Jurkat, Clone E6-1 (cell line): ENCODE measurements around the gene PAPSS1.
A peak's percentile ranks its signal among the peaks of the same experiment; 100 is the strongest.

Experiments
- DNase-seq: peaks from one replicate; pipeline ENCODE4 v3.0.0-alpha.2; 2011; ENCODE audit warnings: low read depth, low spot score
- H3K4me3 ChIP-seq: 2 replicates; pipeline ENCODE4 v1.5.1; 2011; ENCODE audit warnings: mild to moderate bottlenecking, low read length, control low read depth, moderate library complexity

The PAPSS1 gene

DNA sequence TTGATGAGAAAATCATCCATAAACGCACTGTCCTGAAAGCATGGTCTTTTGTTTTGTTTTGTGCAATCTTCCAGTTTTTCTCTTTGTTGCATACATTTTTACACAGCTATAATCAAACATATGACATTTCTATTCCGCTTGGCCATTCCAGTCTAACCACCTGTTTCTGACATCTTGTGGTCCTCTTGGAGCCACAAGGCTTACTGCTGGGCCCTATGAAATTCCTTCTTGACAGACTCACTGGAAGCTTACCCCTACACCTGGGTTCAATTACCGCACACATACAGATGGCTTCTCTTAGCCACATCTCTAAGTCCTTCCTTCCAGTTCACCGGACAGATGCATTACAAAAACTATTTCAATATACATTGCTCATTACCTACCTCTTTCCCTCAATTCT, 72.4 kb downstream of the PAPSS1 start:
- no peak for DNase-seq
- H3K4me3 ChIP-seq = no peak overlapping the region

DNA sequence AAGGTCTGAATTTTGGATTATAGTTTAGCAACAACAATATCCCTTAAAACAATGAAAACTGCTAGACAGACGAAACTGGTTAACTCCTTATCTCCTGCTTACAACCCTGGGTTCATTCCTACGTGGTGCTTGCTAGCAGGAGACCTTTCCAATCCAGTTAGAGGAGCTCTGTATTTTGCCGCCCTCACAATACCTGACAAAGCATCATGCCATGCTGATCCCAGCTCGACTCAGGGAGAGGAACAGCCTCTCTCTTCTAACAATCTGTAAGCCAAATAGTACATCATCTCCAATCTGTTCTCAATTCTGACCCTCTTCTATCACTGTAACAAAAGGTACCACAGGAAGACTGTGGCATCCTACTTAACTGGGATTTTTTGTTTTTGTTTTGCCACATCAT, 74.4 kb downstream of the PAPSS1 start:
- DNase-seq = no peak

DNA sequence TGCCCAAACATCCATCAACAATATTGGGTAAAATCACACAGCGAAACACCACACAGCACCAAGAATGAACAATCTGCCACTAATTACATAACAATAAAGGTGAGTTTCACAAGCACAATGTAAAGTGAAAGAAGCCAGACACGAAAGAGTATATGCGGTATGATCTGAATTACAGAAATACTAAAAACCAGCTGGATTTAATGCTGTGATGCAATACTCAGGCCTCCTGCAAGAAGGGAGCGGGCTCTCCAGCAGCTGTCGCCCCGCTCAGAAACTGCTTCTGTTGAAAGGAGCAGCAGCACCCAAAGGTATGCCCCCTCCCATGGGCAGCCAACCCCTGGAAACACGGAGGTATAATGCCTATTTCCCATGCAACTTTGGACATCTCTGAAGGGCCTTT, 77.0 kb downstream of the PAPSS1 start:
- no peak for DNase-seq
- no peak overlapping the region for H3K4me3 ChIP-seq

More for the DNA sequence above, 74.4 kb downstream of the PAPSS1 start:
- no peak overlapping the region for H3K4me3 ChIP-seq

DNA sequence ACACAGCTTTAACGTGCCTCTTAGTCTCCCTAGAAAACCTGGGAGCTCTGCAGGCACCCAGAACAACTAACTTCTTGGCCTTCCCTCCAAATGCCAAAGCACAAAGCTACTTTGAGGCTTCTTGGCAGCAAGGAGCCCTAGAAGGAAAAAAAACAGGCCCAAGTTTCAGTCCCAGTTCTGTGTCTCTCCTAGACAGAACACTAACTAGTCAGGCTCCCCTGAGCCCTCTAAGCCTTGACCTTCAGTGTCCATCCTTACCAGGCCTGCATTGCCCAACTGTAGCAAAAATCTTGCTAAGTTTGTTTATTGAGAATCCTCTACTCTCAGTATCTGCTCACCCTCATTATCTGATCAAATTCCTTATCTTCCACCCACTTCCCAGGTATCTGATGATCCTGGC, 79.2 kb downstream of the PAPSS1 start:
- DNase-seq = no peak

DNA sequence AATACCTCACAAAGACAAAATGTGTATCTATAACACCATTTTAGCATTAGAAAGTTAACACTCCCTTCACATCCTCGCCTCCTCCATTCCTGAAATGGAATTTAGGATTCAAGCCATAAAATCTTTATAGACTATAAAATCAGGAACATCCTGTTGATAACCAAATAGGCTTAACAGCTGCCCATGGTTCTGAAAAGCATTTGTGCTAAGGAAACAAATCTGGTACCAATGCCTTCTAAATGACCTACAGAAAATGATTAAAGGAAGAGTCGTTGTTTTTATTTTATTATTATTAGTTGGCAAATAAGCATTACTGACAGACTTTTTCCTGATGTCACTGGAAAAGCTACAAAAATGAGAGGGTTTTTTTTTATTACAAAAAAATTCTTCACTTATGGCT, 79.8 kb downstream of the PAPSS1 start:
- no peak for DNase-seq

More for the DNA sequence above, 79.2 kb downstream of the PAPSS1 start:
- H3K4me3 ChIP-seq = no peak overlapping the region

DNA sequence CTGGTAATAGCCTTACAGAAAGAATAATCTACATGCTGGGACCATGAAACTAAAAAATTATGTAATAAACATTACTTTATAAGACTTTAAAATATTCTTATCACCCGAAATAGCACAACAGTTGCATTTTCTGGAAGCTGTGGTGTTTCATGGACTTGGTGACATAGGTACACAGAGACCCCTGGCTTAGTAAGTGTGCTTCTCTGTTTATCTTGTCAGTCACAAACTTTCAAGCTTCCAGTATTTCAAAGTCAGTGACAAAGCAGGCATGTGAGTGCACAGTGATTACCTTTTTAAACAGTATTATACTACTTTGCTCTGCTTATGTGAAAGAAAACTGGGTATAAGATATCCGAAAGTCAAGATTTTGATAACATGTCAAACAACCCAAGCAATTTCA, 84.3 kb downstream of the PAPSS1 start:
- H3K4me3 ChIP-seq = no peak overlapping the region
- DNase-seq = no peak

More for the DNA sequence above, 79.8 kb downstream of the PAPSS1 start:
- H3K4me3 ChIP-seq = no peak overlapping the region

DNA sequence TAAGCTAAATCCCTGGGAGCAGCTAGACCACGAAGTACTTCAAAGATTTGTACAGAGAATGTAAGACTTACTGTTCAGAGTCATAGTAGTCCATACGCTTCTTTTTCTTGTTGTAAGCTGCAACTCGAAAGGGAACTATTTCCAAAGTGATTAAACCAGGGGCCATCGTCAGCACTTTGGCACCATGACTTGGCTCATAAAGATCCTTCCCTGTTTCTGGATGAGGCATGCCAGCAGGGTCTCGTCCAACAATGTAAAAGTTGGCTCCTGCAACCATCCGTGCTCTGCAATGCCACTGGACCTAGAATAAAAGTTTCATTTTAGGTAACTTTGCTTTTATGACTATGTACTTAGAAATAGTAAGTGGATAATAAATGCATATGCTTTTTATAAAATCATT, 88.5 kb downstream of the PAPSS1 start:
- no peak overlapping the region for H3K4me3 ChIP-seq
- no peak for DNase-seq

DNA sequence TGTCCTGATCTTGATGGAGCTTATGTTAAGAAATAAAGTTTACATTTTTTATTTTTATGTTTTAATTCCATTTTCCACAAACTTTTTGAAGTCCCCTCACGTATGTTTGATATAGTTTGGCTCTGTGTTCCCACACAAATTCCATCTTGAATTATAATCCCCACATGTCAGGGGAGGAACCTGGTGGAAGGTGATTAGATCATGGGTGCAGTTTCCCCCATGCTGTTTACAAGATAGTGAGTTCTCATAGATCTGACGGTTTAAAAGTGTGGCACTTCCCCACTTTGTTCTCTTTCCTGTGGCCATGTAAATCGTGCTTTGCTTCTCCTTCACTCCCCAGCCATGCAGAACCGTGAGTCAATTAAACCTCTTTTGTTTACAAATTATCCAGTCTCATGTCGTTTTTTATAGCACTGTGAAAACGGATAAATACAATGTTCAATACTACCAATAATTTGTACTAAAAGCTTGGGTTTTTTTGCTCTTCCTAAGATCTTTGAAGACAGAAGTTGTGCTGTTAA, 89.8 kb downstream of the PAPSS1 start:
- no peak for DNase-seq
- H3K4me3 ChIP-seq = no peak overlapping the region

DNA sequence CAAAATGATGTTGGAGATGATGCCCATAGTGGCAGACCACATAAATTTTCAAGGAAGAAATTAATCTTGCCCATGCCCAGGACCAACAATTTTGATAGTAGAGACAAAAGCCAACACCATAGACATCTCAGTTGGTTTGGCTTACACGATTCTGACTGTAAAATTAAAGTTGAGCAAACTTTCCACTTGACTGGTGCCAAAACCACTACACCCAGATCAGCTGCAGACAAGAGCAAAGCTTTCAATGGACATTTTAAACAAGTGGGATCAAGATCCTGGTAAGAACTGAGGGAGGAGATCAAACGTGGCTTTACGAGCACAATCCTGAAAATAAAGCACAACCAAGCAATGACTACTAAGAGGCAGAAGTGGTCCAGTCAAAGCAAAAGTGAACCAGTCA, 90.7 kb downstream of the PAPSS1 start:
- no peak for DNase-seq
- H3K4me3 ChIP-seq = no peak overlapping the region

DNA sequence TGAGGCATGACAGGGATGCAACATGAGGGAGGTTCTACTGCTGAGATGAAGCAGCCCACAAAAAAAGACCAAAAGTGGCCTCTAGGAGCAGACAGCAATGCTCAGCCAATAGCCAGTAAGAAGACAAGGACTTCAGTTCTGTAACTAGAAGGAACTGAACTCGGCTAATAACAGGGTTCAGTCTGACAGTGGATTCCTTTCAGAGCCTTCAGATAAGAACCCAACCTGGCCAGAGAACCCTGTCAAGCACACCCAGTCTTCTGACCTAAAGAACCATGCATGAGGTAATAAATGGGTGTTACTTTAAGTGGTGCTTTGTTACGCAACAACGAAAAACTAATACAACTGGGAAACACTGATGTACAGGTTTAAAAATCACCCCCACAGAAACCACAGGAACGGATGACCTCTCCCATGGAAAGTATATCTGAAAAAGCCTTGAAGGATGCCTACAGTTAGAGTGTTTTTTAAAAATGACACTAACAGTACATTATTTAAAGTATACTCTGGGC, 94.6 kb downstream of the PAPSS1 start:
- no peak for DNase-seq

DNA sequence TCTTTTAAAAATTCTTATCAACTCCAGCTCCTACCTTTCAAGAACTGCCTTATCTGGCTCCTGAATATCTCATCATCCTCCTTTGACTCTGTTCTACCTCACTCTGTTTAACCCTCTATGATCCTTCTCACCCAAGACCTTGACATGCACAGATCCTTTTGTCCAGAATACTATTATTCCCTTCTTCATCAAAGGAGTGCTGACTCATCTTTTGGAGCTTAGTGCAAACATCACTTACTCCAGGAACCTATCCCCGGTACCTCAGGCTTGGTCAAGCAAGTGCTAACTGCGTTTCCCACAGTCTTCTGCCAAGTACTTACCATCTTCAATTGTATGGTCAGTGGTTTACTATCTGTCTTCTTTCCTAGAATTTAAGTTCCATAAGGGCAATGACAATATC, 96.0 kb downstream of the PAPSS1 start:
- no peak overlapping the region for H3K4me3 ChIP-seq
- no peak for DNase-seq

More for the DNA sequence above, 94.6 kb downstream of the PAPSS1 start:
- H3K4me3 ChIP-seq = no peak overlapping the region

DNA sequence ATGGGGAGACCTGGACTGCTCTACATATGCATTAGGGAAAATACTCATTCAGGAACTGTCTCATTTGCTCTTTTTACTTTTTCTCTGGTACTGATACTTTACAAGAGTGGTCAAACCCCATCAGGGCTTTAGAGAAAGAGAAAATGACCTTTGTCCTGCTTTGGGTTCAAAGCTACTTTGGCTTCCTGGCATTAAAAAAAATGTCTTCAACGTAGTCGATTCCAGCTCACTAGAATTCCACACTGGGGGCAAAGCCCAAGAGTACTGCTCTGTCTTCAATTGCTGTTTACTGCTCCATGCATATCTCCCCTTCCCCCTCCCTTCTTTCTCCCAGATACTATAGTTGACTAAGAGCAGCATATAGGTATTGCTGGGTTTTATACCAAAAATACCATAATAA, 98.0 kb downstream of the PAPSS1 start:
- DNase-seq = no peak
- H3K4me3 ChIP-seq = no peak overlapping the region

DNA sequence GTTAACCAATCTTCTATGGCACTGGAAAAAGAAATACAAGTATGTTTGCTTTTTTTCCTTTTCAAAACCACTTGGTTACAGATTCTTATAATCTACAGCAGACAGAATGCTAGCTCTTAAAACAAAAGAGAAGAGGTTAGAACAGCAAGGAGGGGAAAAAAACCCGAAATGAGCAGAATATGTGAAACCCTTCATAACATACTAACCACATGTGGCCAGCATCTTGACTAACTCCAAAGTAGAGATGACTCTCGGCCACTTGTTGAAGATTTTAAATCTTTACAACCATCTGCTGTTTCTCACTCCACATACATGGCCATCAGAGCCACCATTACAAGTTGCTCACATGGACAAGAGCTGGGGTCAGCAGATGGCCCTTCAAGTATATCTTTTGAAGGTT, 100.3 kb downstream of the PAPSS1 start:
- DNase-seq = no peak
- H3K4me3 ChIP-seq = no peak overlapping the region

DNA sequence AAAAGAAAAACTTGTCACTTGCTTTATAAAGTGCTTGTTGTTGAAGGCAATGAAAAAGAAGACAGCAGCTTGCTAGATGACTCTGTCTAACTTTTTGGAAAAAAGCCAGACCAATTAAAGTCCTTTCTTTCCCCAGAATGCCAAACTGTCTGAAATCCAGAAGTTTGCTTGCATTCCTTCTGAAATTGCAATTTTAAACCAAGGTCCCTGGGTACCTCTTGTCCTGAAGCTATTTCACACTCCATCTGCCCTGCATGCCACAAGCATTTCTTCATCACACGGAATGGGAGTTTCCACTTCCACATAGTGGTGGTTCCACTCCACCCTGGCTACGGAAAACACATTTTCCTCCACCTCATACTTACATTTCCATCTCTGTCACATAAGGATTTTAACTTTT, 101.0 kb downstream of the PAPSS1 start:
- H3K4me3 ChIP-seq = no peak overlapping the region
- DNase-seq = no peak

DNA sequence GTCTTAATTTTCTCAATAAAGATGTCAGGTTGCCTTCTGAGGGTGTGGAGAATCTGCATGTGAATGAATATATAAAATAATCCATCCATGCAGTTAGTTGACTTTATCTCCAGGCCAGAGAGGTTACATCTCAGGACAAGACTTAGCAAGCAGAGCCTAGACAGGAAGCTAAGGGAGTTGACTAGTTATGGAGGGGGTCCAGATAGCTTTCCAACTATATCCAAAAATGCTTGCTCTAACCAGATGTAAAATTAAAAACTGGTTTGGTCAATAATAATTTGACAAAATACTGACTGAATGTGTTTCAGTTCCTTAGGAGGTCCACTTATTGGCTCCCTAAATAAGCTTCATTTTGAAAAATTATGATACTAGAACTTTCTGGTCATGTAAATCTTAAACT, 101.4 kb downstream of the PAPSS1 start:
- no peak overlapping the region for H3K4me3 ChIP-seq
- DNase-seq = no peak

DNA sequence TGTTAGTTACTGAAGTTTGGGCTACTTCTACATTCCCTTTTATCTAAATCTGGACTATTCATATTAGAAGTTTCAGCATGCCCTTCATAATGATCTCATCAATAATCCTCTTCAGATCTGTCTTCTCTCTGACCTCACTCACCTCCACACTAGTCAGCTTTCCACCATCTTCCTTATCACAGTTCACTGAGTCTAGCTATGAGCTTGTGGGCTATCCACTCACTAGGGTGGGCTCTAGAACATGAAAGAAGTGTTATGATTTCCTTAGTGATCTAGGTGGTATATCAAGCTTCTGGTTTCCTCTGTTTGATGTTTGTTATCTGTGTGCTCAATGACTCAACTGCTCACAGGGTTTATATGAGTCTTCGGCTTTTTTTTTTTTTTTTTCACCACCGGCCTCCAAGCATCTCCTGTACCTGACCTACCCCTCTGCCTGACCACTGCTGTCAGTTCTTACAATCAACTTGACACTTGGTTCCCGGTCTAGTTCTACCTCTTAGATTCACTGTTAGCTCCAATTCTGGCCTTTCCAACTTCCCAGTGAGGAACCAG, 103.1 kb downstream of the PAPSS1 start:
- DNase-seq = peak; percentile 28
- H3K4me3 ChIP-seq = no peak overlapping the region

DNA sequence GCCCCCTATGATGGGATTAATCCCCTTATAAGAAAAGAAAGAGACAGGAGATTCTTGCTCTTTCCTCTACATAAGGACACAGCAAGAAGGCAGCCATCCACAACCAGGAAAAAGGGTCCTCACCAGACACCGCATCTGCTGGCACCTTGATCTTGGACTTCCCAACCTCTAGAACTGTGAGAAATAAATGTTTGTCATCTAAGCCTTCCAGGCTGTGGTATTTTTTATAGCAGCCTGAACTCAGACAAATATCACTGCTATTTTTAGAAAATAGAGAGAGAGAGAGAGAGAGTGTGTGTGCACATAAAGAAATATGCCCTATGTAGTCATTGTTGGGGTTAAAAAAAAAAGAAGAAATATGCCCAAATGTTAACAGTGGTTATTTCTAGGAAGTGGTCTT, 104.2 kb downstream of the PAPSS1 start:
- DNase-seq = no peak
- no peak overlapping the region for H3K4me3 ChIP-seq

DNA sequence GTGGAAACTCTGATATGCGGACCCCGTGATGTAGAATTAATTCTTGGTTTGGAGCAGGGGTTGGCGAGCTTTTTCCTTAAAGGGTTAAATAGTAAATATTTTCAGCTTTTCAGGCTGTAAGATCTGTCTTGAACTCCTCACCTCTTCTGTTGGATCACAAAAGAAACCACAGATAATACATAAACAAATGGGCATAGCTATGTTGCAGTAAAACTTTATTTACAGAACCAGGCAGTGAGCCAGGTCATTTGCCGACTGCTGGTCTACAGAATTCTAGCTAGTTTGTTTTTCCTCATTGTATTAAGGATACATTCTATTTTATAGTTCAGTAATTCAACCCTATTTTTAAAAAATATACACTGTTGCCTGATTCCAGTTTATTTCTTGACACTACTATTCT, 116.6 kb downstream of the PAPSS1 start:
- no peak overlapping the region for H3K4me3 ChIP-seq
- DNase-seq = no peak

DNA sequence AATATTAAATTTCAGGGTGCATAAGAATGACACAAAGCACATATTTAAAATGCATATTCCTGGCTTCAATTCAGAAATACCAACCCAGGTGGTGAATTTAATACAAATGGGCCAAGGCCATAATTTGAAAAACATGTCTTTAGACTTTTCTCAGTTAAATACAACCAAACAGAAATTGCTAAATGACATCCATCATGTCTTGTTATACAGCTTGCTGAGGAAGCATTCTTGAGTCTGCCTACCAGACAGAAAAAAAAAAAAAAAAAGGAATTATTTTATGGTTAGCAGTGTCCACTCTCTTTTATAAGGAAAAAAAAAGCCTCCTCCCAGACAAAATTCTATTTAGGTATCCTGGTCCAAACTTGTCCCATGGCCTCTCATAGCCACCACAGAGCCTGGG, 119.1 kb downstream of the PAPSS1 start:
- no peak overlapping the region for H3K4me3 ChIP-seq
- DNase-seq = no peak

DNA sequence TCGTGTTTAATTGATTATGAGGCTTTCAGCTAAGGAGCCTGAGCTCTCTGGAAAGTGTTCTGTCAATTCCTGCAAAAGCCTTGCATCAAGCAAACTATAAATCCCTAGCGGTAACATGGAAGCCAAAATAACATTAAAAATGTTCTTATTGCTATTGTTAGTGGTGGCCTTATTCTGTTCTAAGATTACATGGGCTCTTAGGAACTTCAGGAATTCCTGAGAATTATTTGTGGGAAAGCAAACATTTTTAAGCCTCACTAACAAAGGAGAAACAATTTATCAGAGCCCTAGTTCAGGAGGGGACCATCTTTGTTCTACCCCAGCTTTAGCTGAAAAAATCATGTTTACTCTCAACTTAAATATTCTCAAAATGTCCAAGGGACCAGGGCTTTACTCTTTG, 119.6 kb downstream of the PAPSS1 start:
- no peak for DNase-seq
- no peak overlapping the region for H3K4me3 ChIP-seq

DNA sequence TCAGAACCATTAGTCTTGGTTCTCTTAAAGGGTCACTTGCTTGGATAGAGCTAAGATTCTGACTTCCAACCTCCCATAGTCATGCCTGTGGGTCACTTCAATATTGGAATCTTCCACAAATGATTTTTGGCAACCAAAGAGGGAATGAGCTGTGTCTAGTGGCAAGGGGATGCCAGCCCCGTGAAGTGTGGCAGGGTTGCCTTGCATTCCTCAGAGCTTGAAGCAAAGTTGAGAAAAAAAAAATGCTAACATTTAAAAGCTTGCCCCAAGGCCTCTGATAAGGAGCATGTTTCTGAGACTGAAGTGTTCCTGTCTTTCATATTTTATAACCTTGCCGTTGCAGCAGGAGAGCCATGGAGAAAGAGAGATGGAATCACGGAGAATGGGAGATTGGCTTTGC, 120.2 kb downstream of the PAPSS1 start:
- H3K4me3 ChIP-seq = no peak overlapping the region
- DNase-seq = no peak
